Measurements from ENCODE around the gene GNA14.
"Not testable (repeated sequence)": the region's sequence is repeated elsewhere in the genome, so short reads cannot be mapped to it uniquely, and the experiment has no call there.

Gene GNA14

DNA sequence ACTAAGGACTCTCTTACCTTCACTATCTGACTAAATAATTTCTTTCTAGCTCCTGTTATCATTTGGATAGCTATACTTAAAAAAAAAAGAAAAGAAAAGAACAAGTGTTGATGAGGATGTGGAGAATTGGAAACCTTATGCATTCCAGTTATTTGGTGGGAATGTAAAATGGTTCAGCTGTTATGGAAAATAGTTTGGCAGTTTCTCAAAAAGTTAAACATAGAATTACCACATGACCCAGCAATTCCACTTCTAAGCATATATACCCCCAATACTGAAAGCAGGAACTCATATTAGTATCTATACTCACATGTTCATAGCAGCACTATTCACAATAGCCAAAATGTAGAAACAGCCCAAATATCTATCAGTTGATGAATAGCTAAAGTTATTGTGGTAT is 61.1 kb downstream of the GNA14 start:
- DNase-seq: no peak

DNA sequence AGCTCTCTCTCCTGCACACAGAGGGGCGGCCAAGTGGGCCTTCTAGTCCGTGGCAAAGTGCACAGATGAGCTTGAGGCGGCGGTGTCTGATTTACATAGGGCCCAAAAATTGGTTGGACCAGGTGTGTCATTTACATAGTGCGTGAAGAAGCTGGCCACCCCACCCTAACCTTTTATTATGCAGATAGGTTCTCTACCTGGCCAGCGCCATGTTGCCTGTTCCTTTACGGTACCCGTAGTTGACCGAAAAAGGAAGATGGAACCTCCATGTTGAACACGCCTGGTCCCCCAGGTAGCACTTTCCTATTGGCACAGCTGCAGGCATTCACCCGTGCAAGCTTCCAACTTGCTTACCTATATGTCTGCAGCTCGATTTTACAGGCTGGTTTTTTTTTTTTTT is 61.5 kb downstream of the GNA14 start:
- no peak for DNase-seq

DNA sequence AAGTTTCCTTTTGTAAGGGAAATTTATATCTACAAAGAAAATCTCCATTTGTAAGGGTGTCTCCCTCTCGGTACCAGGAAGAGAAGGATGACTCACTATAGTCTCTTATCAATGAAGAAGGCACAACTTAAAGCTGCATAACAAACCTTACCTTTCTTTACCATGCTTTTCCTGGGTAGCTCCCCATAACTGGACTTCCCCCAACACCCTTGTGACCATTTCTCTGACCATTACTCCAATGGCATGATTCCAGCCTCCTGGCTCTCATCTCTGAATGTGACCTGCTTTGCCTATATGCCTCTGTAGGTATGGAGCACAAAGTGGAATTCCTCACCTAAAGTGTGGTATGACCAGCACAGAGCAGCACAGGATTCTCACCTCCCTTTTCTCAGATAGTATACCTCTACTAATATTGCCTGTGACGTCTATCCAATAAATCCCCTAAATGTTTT is 62.8 kb downstream of the GNA14 start:
- no peak for DNase-seq

DNA sequence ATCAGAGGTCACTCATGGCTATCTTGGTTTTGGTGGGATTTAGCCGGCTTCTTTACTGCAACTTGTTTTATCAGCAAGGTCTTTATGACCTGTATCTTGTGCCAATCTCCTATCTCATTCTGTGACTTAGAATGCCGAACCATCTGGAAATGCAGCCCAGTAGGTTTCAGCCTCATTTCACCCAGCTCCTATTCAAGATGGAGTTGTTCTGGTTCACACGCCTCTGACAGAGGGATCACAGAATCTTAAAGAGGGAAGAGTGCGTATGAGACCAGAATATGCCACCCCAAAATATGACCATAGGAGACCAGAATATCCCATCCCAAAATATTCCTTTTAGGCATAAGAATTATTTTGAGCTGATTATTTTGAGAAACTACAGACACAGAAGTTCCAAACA is 63.2 kb downstream of the GNA14 start:
- DNase-seq: not testable (repeated sequence)

DNA sequence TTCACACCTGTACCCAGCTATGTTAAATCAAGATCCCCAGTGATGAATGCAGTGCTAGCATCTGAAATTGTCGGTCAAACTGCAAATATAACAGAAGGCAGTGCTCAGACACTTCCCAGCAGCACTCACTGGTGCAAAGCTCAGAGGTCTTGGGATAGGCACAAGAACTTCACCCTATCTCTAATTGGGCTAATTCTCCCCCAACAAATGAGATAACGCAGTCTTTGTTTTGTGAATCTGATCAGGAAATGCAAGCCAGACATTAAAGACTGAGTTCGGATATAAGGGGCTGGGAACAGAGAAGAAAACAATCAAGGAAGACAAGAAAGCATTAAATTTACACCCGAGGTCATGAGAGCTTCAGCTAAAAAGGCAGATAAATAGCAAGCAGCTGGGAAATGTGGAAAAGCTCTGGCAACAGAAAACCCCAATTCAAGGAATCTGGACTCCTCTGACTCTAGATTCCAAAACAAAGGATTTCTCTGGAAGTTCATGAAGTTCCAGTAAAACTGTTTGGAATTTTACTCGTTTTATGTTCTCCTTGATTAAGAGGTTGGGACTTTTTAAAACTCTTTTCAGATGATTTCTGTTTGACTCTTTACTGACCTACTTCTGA is 65.1 kb downstream of the GNA14 start:
- no peak for DNase-seq

DNA sequence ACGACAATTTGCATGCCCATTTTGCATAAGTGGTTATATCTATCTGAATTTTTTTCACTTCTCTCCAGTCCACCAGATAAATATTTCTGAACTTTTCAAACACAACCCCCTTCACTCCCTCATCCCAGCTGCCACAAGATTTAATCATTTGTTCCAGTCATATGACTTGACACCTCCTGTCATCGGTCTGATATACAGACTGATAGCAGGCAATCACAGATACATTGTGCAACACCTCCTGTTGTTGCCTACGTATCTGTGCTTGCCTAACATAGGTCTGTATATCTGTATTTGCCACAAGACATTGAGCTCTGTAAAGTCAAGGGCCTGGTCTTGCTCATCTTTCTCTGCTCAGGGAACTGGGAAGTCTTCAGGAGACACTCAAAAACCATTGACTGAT is 65.6 kb downstream of the GNA14 start:
- DNase-seq: no peak

DNA sequence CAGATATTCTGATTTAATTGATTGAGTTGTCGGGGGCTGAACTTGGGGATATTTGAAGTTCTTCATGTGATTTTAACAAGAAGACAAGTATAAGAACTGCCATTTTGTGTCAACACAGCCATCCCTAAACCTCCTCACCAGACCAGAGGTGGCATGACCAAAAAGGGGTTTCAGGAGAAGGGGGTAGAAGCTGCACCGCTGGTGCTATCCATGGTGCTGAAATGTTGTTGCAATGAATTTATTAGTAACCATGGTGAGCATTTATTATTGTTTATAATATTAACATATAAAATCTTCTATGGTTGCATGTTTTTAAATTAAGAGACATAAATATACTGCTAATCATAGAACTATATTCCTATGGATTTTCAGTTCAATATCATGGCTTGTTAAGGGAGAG is 72.3 kb downstream of the GNA14 start:
- no peak for DNase-seq

DNA sequence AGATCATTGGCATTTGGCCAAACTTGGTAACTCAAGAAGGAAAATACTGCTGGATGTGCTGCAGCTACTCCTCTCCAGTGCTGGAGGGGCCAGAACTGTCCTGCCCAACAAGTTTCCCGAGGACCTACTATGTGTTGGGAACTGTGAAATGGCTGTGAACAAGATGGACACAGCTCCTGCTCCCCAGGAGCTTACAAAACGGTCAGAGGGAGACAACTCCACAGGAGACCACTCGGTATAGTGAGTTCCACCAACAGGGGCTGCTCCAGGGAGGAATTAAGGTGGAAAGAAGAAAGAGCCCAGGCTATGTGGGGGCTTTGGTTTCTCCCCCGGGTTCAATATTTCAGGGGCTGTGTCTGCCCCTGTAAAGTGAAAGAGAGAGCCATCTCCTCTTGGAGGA is 78.8 kb downstream of the GNA14 start:
- DNase-seq: no peak

DNA sequence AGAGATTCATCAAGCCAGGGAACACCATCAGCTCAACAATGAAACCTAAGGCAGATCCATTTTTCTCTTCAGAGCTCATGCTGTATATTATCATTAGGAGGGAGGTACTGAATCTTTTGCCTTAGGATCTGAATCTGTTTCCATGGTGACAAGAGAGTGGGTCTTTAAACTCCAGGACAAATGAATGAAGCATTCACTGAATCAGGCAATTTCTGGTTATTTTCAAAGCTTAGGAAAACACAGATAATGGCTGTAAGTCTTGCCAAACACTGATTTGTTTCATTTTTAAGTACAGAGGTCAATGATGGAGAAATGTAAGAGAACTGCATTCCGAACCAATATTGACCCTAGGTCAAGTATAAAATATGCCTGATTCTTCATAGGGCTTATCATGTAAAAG is 84.9 kb downstream of the GNA14 start:
- DNase-seq: no peak

DNA sequence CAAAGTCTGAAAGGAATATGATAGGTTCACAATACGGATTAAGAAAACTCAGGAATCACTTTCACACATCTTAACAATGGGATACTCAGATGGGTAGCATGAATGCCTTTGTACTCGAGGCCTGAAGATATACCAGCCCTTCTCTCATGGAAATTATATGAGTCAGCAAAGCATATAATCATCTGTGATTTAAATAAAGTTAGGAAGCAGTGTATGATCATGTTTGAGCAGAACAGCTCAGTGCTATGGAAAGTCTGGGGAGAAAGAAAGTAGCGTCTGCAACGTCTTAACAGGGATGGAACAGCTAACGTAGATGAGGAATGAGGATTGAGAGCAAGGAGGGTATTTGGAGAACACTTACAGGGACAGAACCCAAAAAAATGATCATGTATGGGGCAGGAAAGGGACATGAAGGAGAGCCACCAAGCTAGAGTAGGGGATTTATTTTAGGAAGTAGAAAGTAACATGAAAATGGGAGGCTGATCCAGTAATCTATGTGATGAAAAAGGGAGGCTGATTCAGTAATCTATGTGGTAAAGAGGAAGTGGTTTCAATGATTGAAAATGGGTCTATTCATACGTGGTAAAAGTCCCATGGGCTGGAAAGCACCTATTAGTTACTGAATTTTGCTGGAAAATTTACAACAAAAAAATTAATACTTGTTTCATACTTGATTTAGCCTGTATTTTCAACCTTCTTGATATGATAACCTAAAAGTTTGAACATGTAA is 85.9 kb downstream of the GNA14 start:
- no peak for DNase-seq

DNA sequence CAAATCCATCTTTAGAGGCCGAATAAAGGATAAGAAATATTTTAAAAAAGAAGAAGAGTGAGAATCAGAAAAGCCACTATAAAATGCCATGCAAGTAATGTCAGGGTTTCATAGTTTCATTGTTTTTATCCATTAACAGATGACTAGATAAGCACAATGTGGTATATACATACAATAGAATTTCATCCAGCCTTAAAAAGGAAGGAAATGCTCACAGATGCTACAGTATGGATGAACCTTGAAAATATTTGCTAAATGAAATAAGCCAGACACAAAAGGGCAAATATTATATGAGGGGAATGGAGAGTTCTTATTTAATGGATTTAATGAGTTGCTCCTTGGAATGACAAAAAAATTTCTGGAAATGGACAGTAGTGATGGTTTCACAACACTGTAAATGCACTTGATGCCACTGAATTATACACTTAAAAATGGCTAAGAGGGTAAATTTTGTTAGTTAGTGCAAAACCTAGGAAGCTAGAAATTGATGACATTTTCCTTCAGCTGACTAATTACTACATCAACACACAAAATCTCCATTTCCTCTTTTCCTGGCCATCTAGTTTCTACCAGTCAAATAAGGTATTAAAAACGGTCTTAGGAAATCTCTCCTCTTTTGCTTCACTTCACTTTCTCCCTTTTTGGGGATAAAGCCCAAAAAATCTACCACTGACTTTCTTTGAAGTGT is 86.6 kb downstream of the GNA14 start:
- DNase-seq: no peak

DNA sequence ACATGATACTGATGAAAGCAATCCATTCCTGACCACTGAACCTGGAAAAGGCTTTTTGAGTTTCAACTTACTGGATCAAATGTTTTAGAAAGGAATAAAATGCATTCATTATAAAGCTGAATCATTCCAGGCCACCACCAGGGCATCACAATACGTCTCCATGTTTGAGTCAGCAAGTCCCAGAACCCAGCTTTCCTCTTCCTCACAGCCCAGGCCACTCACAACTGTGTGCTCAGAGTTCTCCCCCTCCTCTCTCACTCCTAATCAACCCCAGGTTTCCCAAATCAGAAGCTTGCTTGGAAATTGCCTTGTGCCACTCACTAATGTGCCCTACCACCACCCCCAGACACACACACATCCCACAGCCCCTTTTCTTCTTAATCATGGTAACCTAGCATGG is 91.7 kb downstream of the GNA14 start:
- no peak for DNase-seq

DNA sequence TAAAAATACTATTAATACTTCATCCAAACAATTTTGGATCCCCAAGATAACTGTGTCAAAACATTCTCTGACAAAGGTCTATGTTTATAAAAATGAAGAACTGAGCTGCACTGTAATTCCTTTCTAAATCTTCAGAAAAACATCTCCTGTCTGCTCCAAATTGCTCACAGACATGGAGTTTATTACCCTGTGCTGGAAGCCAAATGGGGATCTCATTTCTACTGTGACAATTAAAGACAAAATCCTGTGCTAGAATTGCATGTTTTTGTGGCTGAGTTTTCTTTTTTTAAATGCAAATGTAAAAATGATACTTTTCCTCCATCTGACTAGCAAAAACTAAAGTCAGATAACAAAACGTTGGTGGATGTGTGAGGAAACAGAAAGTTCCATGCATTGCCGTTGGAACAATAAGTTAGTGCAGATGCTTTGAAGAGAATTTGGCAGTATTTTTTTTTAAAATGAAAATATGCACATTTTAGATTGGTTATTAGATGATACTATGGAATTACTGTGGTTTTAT is 93.5 kb downstream of the GNA14 start:
- DNase-seq: no peak

DNA sequence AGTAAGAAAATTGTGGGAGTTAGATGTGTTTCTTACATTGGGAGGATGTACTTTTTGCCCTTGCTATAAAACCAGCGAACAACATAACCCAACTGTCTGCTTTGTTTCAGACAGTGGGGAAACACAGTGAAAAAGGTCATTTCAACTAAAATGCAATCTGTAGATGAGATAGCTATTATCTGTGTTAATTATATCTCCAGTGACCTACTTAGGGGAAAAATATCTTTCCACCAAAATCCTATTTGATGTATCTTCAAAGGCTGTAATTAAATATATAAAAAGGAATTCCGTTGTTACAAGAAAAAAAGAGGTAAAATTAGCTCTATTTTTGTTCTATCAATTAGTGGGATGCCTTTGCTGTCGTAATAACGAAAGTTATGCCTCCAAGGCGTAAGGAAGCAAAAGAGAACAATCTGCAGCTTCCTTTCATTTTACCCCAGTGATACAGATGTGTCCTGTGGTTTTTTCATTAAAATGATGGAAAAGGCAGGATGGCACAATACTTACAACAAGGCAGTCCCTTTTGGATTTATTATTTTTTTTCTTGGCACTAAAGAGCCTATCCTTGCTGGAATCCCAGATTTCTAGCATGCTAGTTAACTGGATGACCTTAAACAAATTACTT is 100.9 kb downstream of the GNA14 start:
- no peak for DNase-seq

DNA sequence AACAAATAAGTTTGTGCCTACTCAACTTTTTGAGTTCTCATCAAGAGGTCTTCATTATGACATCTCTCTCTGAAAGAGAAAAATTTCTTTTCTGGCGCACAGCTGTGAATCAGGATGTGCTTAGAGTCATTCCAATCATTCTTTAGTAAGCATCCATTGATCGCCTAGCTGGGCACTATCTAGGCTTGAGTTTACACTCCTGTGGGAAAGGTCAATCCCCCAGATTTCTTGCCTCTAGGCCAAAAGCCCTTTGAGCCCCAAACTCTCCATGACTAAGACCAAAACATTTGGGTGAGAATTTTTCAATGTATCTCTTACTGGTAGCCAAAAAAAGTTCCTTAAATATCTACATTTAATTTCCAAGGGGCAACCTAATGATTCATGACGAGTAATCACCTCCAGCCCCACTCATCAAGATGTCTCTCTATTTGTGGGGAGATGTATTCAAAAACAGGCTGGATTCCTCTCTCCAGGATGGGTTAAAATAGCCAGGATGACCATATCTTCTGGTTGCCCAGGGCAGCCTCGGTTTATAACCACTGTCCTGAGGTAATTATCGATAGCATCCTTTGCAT is 101.7 kb downstream of the GNA14 start:
- no peak for DNase-seq

DNA sequence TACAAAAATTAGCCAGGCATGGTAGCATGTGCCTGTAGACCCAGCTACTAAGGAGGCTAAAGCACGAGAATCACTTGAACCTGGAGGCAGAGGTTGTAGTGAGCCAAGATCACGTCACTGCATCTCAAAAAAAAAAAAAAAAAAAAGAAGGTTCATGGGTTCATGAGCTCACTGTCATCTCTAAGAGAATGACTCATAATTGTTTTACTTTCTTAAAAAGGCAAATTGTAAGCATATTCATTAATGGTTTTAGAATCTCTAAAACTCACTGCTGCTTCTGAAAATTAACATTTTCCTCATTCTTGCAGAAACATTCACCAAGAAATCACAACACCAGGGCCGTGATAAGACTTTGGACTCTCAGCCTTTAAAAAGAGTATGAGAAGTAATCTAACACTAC is 103.6 kb downstream of the GNA14 start:
- DNase-seq: no peak

DNA sequence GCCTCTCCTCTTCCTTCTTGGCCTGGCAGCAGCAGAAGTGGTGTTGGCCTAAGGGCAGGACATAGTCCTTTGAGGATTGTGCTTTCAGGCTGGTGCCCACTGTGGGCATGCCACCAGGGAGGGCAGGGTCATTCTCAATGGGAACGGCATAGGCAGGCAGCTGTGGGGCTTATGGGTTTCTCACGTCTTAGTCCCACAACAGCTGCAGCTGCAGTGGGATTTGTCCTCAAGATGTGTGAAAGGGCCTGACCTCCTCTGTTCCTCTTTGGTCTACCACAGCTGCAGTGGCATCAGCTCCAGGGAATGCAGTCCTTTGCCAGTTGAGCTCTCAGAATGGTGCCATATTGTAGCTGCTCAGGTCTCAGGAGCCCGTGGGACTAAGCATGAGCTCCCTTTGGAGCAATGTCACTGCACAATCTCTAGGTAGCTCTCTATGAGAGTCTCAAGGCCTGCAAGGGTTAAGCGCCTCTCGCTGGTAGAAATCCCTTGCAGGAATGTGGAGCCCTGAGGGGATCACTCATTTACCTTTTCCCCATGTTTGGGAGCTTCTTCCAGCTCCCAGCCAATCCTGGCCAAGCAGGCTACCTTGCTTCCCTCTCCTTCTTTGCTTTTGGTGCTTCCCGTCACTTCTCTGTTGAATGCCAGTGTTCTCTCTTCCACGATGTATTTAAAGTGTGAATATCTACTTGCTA is 104.8 kb downstream of the GNA14 start:
- DNase-seq: no peak

DNA sequence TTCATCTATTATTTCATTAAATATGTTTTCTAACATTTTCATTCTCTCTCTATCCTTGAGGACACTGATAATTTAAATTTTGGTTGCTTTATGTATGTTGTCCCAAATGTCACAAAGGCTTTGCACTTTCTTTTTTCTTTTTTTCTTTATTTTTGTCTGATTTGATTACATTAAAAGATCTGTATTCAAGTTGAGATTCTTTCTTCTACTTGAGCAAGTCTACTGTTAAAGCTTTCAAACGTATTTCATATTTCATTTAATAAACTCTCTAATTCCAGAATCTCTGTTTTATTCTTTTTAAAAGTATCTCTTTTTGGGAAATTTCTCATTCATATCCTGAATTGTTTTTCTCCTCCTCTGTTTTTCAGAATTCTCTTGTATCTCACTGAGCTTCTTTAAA is 106.5 kb downstream of the GNA14 start:
- DNase-seq: no peak

DNA sequence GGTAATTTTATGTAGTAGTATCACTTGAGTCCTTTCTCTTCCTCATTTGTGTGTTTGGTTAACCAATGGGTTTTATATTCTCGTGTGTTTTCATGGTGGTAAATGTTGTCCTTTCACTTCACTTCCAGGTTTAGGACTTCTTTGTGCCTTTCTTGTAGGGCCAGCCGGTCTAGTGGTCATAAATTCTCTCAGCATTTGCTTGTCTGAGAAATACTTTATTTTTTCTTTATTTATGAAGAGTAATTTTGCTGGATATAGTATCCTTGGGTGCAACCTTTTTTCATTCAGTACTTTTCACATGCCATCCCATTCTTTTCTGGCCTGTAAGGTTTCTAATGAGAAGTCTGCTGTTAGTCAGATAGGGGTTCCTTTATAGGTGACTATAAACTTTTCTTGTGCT is 107.1 kb downstream of the GNA14 start:
- DNase-seq: no peak

DNA sequence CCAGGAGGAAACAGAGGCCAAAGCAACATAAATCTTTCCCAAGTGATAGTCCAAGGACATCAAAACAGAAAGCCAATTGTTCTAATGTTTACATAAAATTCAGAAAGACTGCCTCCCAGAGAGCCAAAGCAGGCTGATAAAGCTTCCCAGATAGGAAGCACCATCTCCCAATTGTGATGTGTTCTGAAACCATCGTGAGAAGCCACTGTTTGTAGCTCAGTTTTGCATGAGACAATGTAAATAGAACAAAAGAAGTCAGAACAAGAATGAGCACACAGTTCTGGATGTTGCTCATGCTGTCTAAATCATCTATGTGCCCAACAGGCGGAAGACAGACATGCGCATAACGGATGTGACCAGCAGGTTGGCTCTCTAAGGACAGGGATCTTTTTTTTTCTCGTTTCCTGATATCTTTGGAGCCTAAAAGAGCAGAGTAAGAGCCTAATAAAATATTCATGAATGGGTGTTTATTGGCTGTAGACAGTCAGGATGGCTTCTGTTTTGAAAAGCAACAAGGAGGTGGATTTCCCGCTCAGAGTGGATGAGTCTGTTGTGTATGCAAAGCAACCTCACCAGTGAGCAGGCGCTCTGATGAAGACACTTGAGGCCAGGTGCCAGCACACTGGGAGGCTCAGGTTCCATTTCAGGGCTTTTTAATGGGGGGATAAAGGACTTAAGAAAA is 113.6 kb downstream of the GNA14 start:
- DNase-seq: peak; percentile 97

DNA sequence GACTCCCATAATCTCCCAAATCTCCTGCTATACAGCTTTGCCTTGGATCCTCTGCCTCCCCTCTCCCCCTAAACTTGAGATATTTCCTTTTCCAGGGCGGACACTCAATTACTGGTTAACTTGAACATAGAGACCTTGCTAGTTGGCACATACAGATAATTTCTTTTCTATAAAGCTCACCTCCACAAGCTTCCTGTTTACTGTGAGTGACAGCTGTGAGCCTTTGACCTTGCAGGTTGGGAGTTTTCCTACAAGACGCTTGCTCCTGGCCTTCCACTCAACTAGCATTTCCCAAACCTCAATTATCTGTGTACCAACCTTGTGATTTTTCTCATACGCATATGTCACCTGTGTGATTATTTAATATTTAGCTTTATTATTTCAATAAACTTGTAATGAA is 114.5 kb downstream of the GNA14 start:
- DNase-seq: peak; percentile 16

DNA sequence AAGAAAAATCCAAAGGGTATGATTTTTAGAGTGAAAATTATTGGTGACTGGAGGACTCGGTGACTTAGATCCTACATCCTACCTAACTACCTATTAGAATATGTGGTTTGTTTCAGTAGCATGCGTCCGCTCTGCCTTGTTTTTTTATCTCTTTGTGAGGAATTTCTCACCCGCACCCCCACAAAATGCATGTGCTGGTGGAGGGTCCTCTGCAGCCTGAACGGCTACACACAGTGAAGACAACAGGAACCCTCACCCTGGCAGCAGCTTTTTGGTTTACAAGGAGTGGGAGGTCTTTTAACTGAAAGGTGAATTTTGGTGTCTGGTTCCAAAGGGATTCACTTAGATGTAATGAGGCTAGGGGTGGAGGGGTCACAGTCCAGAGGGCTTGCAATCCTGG is 115.5 kb downstream of the GNA14 start:
- no peak for DNase-seq

All from NCI-H2029 treated with DMSO at 0.1 percent for 48 hours (cell line).